B cell (primary cell): ENCODE data around the gene AUTS2.

ENCODE experiments used
- EZH2 ChIP-seq: IDR thresholded peaks from 2 replicates; pipeline ENCODE4 v1.6.1; 2012; ENCODE audit warnings: borderline replicate concordance, low read depth, mild to moderate bottlenecking, moderate library complexity, low read length; ENCODE audit not compliant: insufficient read depth, poor library complexity, severe bottlenecking
- TF ChIP-seq, protein P1 (sequence below): fragments of 200-600 bp; IDR thresholded peaks from one replicate; pipeline ENCODE4 v1.8.0; 2022; ENCODE audit warnings: antibody characterized with exemption, mild to moderate bottlenecking

DNA sequence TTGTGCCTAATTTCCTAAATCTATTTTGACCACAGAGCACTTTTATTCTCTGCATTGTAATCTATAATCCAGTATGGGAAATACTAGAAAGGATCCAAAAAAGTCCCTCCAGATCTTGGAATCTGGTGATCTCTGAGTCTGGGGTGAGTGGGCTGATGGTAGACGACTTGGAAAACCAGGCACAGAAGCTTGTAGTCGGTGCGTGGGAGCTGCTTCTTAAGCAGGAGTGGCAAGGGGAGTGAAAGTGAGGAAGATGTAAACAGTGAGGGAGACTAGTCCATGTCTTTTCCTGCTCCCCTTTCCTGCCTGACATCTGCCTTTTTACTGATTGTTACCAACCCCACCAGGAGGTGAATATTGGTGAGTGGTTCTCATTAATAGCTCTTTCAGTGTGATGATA lies 6.8 kb downstream of the AUTS2 start:
- TF ChIP-seq, protein P1, sequence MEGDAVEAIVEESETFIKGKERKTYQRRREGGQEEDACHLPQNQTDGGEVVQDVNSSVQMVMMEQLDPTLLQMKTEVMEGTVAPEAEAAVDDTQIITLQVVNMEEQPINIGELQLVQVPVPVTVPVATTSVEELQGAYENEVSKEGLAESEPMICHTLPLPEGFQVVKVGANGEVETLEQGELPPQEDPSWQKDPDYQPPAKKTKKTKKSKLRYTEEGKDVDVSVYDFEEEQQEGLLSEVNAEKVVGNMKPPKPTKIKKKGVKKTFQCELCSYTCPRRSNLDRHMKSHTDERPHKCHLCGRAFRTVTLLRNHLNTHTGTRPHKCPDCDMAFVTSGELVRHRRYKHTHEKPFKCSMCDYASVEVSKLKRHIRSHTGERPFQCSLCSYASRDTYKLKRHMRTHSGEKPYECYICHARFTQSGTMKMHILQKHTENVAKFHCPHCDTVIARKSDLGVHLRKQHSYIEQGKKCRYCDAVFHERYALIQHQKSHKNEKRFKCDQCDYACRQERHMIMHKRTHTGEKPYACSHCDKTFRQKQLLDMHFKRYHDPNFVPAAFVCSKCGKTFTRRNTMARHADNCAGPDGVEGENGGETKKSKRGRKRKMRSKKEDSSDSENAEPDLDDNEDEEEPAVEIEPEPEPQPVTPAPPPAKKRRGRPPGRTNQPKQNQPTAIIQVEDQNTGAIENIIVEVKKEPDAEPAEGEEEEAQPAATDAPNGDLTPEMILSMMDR, result no peak
- TF ChIP-seq EZH2, result no peak
